HEK293T (cell line): ENCODE measurements around the gene ZNF638.

Source experiments
- LEF1 ChIP-seq: fragments of 450-650 bp; IDR thresholded peaks from 2 replicates; pipeline ENCODE4 v1.6.1; 2017; ENCODE audit warnings: mild to moderate bottlenecking, borderline replicate concordance
- SUZ12 ChIP-seq: fragments of 450-650 bp; IDR thresholded peaks from 2 replicates; pipeline ENCODE4 v1.6.1; 2016; ENCODE audit warnings: mild to moderate bottlenecking
- TARDBP ChIP-seq: fragments of 450-650 bp; IDR thresholded peaks from 2 replicates; pipeline ENCODE4 v1.6.1; 2016

DNA sequence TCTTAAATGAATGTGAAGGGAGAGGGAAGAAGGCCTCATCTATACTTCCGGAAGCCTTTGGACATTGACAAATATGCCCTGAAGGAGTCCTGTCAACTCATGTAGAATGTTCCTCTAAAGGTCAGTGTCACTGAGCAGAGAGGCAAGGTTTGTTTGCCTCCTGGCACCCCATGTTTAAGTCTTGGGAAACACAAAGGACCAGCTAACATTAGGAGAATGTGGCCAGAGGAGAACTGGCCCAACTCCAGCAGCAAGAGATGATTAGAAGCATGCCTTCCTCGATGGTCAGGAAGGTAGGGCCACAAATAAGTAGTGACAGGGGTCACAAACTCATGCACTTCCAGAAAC lies 127.5 kb downstream of the ZNF638 start:
- TF ChIP-seq TARDBP = no peak
- TF ChIP-seq LEF1 = no peak
- no peak for TF ChIP-seq SUZ12
